ENCODE measurements around the gene HOXA1. TPM values are rescaled to one million over a fixed set of nuclear protein-coding genes. Genes with fewer than 3 reads are reported as not detected.
A peak's percentile ranks its signal among the peaks of the same experiment; 100 is the strongest.

The HOXA1 gene
- total and polyA plus RNA-seq, 2 of the 4 experiments (the other 2 are of a cell fraction), result 0.54 to 1.8 TPM

DNA sequence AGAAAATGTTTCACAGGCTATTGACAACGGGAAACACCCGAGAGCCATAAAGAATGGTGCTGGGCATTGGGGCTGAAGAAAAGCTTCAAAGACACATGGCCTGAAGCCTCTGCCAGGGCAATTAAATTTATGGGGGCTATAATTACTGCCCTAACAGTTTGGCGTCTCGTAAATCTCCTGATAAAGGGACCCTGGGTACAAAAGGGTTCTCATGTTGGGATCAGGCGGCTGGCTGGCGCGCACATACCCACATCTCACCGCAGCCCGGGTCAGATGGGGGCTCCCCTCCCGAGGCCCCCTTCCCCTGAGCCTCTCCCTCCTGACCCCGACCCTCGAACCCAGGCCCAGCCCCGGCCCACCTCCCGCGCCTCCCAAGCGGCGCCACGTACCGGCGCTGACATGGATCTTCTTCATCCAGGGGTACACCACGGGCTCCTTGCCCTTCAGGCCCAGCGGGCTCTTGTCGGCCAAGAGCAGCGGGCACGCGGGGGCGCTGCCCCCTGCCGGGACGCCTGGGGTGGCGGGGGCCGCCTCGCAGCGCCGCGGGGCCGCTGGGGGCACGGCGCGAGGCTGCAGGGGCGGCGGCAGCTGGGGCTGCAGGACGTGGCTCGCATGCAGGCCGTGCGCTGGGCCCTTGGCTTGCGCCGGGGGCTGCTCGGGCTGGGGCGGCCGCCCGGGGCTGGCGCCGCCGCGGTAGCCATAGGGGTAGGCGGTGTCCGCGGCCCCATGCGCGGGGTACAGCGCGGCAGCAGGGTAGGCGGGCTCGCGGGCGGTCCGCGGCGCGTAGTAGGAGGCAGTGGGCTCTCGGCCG lies 34.1 kb upstream of the HOXA1 start:
- peaks cover 12% of the 10 kb centered on the region for H3K9me1 ChIP-seq (ENCODE audit: insufficient read depth, low read length)
- H3K27me3 ChIP-seq (ENCODE audit: control insufficient read depth, insufficient read depth, low read length), result no peaks in the 10 kb centered on the region
- no peaks in the 10 kb centered on the region for H4K20me1 ChIP-seq (ENCODE audit: insufficient read depth, low read length)
- peak overlapping the region; percentile 45 to 56; a peak in 2 of 4 replicates for H4K8ac ChIP-seq (ENCODE audit: low read depth in 2 of 2, low read length in 2 of 2)
- no peak overlapping the region; the same call in 1 of the 2 replicates for H2AK5ac ChIP-seq (ENCODE audit: low read depth, low read length)
- peak overlapping the region; percentile 75 for H2AK9ac ChIP-seq (replicated peaks; ENCODE audit: low read depth, low read length, poor library complexity)
- H3K4ac ChIP-seq (ENCODE audit: low read depth, low read length), result peak overlapping the region; percentile 49
- H3K56ac ChIP-seq (ENCODE audit: extremely low read depth, insufficient read depth, low read length), result 0 out of 2 replicates have a peak overlapping the region, but pooled peaks have one; percentile 22
- 0 out of 2 replicates have a peak overlapping the region, but pooled peaks have one; percentile 21 for H2BK20ac ChIP-seq (ENCODE audit: low read depth, low read length)
- H3K27ac ChIP-seq (ENCODE audit: insufficient read depth, low read length), result peak overlapping the region; percentile 44
- peaks cover 29 to 47% of the 10 kb centered on the region in 2 experiments for H3K79me1 ChIP-seq (ENCODE audit: low read depth in 1 of 2, low read length in 2 of 2)
- peak overlapping the region; percentile 84 for H2AFZ ChIP-seq (replicated peaks; ENCODE audit: low read length, poor library complexity)
- dilution Hi-C loops (cut with HindIII; ENCODE audit: low sequenced_read_pairs, unreplicated experiment) (no loop called here), intact Hi-C loops (cut with micrococcal nuclease) (loop anchor here (2.0 to 5.0 kb wide), 2 partner anchors 33 to 98 kb away; no protein-coding TSS in a partner anchor), in situ Hi-C loops (cut with MboI; ENCODE audit: low sequenced_read_pairs) (no loop called here)
- DNase-seq (no peak), ATAC-seq (ENCODE audit: low read depth) (peak; percentile 46)
- H3K14ac ChIP-seq (replicated peaks; ENCODE audit: low read depth, low read length), result peak overlapping the region; percentile 52; the same call in 1 of the 2 replicates
- TF ChIP-seq RAD21 (IDR thresholded peaks at IDR 0.05; ENCODE audit: low read length) (peak; percentile 19; the same call in 1 of the 2 replicates), POLR2A (IDR thresholded peaks at IDR 0.05; ENCODE audit: low read depth, low read length) (peak; percentile 35; the same call in 1 of the 2 replicates), MXI1 (IDR thresholded peaks at IDR 0.05; ENCODE audit: borderline replicate concordance, low read depth, low read length) (peak; percentile 46; the same call in 1 of the 2 replicates), NFE2L2 (IDR thresholded peaks at IDR 0.05; ENCODE audit: low read depth, low read length) (no peak), RCOR1 (IDR thresholded peaks at IDR 0.05; ENCODE audit: insufficient replicate concordance, low read length) (no peak), MAZ (IDR thresholded peaks at IDR 0.05; ENCODE audit: borderline replicate concordance, low read depth, low read length) (0 out of 2 replicates have a peak, but pooled peaks have one; percentile 31), CHD1 (IDR thresholded peaks at IDR 0.05; ENCODE audit: low read depth, low read length) (peak; percentile 51; the same call in 1 of the 2 replicates), BHLHE40 (IDR thresholded peaks at IDR 0.05; ENCODE audit: low read depth, low read length) (0 out of 2 replicates have a peak, but pooled peaks have one; percentile 12), CEBPB (IDR thresholded peaks at IDR 0.05; ENCODE audit: low read depth, low read length) (no peak), MAFK (IDR thresholded peaks at IDR 0.05; ENCODE audit: low read depth, low read length) (no peak)
- TF ChIP-seq, protein P1, sequence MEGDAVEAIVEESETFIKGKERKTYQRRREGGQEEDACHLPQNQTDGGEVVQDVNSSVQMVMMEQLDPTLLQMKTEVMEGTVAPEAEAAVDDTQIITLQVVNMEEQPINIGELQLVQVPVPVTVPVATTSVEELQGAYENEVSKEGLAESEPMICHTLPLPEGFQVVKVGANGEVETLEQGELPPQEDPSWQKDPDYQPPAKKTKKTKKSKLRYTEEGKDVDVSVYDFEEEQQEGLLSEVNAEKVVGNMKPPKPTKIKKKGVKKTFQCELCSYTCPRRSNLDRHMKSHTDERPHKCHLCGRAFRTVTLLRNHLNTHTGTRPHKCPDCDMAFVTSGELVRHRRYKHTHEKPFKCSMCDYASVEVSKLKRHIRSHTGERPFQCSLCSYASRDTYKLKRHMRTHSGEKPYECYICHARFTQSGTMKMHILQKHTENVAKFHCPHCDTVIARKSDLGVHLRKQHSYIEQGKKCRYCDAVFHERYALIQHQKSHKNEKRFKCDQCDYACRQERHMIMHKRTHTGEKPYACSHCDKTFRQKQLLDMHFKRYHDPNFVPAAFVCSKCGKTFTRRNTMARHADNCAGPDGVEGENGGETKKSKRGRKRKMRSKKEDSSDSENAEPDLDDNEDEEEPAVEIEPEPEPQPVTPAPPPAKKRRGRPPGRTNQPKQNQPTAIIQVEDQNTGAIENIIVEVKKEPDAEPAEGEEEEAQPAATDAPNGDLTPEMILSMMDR (conservative IDR thresholded peaks at IDR 0.05; ENCODE audit: low read depth, low read length), result peak; percentile 39
- peaks cover 3% of the 10 kb centered on the region; the same call in 1 of the 2 replicates for H3K36me3 ChIP-seq (ENCODE audit: control insufficient read depth, insufficient read depth, low read length)
- H4K91ac ChIP-seq (ENCODE audit: insufficient read depth, low read depth, low read length), result peak overlapping the region; percentile 48
- H2BK15ac ChIP-seq (ENCODE audit: low read depth, low read length), result peak overlapping the region; percentile 33; the same call in 2 of the 3 replicates
- peak overlapping the region; percentile 68 for H3K9ac ChIP-seq (ENCODE audit: low read depth, low read length)
- H3K9me3 ChIP-seq (ENCODE audit: control insufficient read depth, insufficient read depth, low read length), result no peaks in the 10 kb centered on the region
- peak overlapping the region; percentile 62 for H2BK5ac ChIP-seq (ENCODE audit: low read depth, low read length, poor library complexity, severe bottlenecking)
- 2% methylated on average over 40 of the region's 72 CpGs; no CpG with 5 or more reads in 1 of the 2 experiments for WGBS, 2 experiments (ENCODE audit: extremely low coverage in 2 of 2, insufficient read length in 1 of 2)
- peak overlapping the region; percentile 94 for H3K4me2 ChIP-seq (ENCODE audit: low read depth, low read length)
- peak overlapping the region; percentile 78 for H4K5ac ChIP-seq (ENCODE audit: low read depth, low read length)
- peak overlapping the region; percentile 16 for H3K18ac ChIP-seq (ENCODE audit: low read depth, low read length)
- no TSS peak for BruUV-seq (replicated peaks)
- peak overlapping the region; percentile 76 for H3K4me3 ChIP-seq (ENCODE audit: insufficient read depth, low read depth, low read length)
- H3K4me1 ChIP-seq (ENCODE audit: control insufficient read depth, insufficient read depth, low read length), result peaks cover 26% of the 10 kb centered on the region
- peak overlapping the region; percentile 58 for H2BK120ac ChIP-seq (ENCODE audit: low read depth, low read length)
- CTCF ChIA-PET, result interaction anchor here (0.8 to 1.8 kb wide), 4 partner anchors 10 to 276 kb away, joined by 3 to 5 read pairs (median 4); no protein-coding TSS in a partner anchor
- peak overlapping the region; percentile 94 for H3K23ac ChIP-seq (ENCODE audit: low read depth, low read length)
- POLR2A ChIA-PET (ENCODE audit: unreplicated experiment), result interaction anchor here (0.6 kb wide), 1 partner anchor 332 kb away, joined by 4 read pairs; no protein-coding TSS in a partner anchor

All from IMR-90 (cell line).